Measurements from ENCODE around the gene SLC36A2.

Gene SLC36A2

DNA sequence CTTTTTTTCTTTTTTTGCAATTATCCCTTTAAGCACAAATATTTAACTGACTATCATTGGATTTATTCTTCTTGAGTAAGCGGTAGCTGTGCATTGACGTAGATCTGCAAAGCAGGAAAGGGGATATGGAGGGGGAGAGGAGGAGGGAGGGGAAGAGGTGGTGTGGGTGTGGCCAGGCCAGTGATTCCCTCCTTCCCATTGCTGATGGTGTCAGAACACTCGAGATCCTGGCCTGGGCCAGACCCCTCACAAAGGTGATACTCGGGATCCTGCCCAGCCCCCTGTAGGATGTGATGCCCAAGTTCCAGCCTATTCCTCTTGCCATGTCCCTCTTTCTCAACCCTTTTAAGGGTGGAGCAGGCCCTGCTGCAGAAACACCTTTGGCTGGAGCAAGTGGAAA, 53.7 kb downstream of the SLC36A2 start:
- TF ChIP-seq, protein P1, sequence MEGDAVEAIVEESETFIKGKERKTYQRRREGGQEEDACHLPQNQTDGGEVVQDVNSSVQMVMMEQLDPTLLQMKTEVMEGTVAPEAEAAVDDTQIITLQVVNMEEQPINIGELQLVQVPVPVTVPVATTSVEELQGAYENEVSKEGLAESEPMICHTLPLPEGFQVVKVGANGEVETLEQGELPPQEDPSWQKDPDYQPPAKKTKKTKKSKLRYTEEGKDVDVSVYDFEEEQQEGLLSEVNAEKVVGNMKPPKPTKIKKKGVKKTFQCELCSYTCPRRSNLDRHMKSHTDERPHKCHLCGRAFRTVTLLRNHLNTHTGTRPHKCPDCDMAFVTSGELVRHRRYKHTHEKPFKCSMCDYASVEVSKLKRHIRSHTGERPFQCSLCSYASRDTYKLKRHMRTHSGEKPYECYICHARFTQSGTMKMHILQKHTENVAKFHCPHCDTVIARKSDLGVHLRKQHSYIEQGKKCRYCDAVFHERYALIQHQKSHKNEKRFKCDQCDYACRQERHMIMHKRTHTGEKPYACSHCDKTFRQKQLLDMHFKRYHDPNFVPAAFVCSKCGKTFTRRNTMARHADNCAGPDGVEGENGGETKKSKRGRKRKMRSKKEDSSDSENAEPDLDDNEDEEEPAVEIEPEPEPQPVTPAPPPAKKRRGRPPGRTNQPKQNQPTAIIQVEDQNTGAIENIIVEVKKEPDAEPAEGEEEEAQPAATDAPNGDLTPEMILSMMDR (IDR thresholded peaks at IDR 0.05) = no peak
- H3K9me3 Mint-ChIP-seq = peaks cover 9% of the 10 kb centered on the region
- H3K27ac Mint-ChIP-seq = no peak overlapping the region
- H3K36me3 Mint-ChIP-seq (ENCODE audit: low read depth) = no peaks in the 10 kb centered on the region
- H3K4me1 Mint-ChIP-seq = peaks cover 20% of the 10 kb centered on the region
- peaks cover 5% of the 10 kb centered on the region for H3K27me3 Mint-ChIP-seq (ENCODE audit: low read depth, poor library complexity)
- H3K4me3 Mint-ChIP-seq = no peak overlapping the region
- DNase-seq = no peak

DNA sequence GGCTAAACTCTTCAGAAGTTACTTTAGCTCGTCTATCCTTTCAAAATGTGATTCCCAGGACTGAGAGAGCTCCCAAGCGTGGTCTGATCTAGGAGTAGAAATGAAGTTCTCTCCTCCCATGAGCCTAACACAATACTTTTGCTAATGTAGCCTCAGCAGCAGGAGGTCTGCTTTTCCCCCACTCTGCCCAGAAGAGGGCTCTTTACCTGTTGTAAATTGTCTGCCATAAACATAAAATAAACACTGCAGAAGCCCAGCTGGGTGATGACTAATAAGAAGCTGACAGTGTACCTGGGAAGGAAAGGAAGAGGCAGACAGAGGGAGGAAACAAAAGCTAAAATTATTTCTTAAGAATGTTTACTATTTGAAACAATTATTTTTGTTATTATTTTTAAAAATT, 59.2 kb downstream of the SLC36A2 start:
- Mint-ChIP-seq H3K27me3 (ENCODE audit: low read depth, poor library complexity) (peaks cover under 1% of the 10 kb centered on the region), H3K4me1 (no peaks in the 10 kb centered on the region), H3K36me3 (ENCODE audit: low read depth) (no peaks in the 10 kb centered on the region), H3K4me3 (no peak overlapping the region), H3K27ac (no peak overlapping the region), H3K9me3 (peaks cover 9% of the 10 kb centered on the region)
- TF ChIP-seq, protein P1 (IDR thresholded peaks at IDR 0.05) = no peak
- DNase-seq = no peak

DNA sequence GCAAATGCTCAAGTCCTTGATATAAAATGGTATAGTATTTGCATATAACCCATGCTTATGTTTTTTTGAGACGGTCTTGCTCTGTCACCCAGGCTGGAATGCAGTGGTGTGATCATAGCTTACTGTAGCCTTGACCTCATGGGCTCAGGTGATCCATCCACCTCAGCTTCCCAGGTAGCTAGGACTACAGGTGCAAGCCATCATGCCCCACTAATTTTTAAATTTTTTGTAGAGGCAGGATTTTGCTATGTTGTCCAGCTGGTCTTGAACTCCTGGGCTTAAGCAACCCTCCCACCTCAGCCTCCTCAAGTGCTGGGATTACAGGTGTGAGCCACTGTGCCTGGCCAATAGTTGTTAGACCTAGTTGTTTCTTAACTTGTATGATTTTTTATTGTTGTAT, 61.1 kb downstream of the SLC36A2 start:
- Mint-ChIP-seq H3K4me3 (no peak overlapping the region), H3K9me3 (peaks cover 5% of the 10 kb centered on the region), H3K27me3 (ENCODE audit: low read depth, poor library complexity) (peaks cover 10% of the 10 kb centered on the region), H3K27ac (no peak overlapping the region), H3K4me1 (no peaks in the 10 kb centered on the region), H3K36me3 (ENCODE audit: low read depth) (no peaks in the 10 kb centered on the region)
- no peak for DNase-seq
- TF ChIP-seq, protein P1 (IDR thresholded peaks at IDR 0.05) = no peak

DNA sequence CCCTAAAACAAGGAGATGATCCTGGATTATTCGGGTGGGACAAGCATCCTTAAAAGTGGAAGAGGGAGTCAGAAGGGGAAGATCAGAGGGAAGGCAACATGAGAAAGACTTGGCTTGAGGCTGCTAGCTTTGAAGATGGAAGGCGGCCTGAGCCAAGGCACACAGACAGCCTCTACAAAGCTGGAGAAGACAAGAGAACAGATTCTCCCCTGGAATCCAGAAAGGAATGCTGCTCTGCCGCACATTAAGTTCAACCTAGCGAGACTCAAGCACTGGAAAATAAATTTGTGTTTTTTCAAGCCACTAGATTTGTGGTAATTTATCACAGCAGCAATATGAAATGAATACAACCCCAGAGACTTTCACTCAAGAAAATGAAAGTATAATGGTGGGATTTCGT, 61.7 kb downstream of the SLC36A2 start:
- H3K27me3 Mint-ChIP-seq (ENCODE audit: low read depth, poor library complexity) = peaks cover 10% of the 10 kb centered on the region
- TF ChIP-seq, protein P1 (IDR thresholded peaks at IDR 0.05) = no peak
- H3K36me3 Mint-ChIP-seq (ENCODE audit: low read depth) = no peaks in the 10 kb centered on the region
- peaks cover 3% of the 10 kb centered on the region for H3K9me3 Mint-ChIP-seq
- H3K27ac Mint-ChIP-seq = no peak overlapping the region
- no peaks in the 10 kb centered on the region for H3K4me1 Mint-ChIP-seq
- H3K4me3 Mint-ChIP-seq = no peak overlapping the region
- DNase-seq = no peak

DNA sequence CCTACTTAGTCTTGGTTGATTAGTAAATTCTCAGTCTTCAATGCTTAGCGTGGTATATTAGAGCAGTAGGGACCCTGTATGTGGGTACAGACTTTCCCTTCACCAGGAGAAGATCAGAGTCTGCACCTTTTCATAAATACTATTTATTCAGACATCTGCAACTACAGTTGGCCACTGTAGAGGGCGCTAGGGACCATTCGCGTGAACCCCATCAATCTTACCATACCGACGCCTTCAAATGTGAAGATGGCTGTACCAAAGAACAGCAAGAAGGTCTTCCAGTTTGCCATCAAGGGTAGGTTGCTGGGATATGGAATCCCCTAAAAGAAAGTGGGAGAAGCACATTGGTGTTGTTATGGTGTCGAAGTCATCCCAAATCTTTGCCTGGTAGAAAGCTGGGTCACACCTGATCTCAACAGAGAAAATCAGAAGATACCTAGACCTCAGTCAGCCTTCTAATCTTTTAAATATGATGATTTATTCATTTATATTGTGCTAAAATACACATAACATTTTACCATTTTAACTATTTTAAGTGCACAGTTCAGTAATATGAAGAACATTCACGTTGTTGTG, 62.9 kb downstream of the SLC36A2 start:
- Mint-ChIP-seq H3K36me3 (ENCODE audit: low read depth) (no peaks in the 10 kb centered on the region), H3K4me3 (no peak overlapping the region), H3K9me3 (no peaks in the 10 kb centered on the region), H3K27ac (no peak overlapping the region), H3K27me3 (ENCODE audit: low read depth, poor library complexity) (peaks cover 16% of the 10 kb centered on the region), H3K4me1 (no peaks in the 10 kb centered on the region)
- DNase-seq = no peak
- TF ChIP-seq, protein P1 (IDR thresholded peaks at IDR 0.05) = no peak

DNA sequence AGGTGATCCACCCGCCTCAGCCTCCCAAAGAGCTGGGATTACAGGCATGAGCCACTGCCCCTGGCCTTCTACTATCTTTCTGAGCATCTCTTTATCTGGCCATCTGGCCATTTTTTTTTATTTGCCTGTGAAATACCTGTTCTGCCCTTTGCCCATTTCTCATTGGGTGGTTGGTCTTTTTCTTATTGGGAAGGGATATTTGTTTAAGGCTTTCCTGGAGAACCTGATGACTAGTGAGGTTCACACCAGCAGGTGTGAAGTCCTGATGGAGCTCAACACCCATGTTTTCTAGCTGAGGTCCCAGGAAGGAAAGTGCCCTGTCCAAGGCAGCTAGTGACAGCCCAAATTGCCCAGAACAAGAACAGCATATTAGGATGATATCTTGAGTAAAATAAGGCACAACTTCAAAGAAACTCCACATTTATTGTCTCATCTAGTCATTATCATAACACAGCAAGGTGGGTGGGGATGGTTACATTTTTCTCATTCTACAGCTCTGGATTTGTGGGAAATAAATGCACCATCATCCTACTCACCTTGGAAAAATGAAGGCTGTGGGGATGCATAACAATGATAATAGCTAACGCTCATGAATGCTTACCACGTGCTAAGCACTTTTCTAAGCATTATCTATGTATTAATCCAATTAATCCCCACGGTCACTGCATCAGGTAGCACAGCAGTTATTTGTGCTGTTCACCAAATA, 64.1 kb downstream of the SLC36A2 start:
- Mint-ChIP-seq H3K27ac (no peak overlapping the region), H3K9me3 (no peaks in the 10 kb centered on the region), H3K36me3 (ENCODE audit: low read depth) (no peaks in the 10 kb centered on the region), H3K4me1 (no peaks in the 10 kb centered on the region), H3K27me3 (ENCODE audit: low read depth, poor library complexity) (peaks cover 21% of the 10 kb centered on the region), H3K4me3 (no peak overlapping the region)
- TF ChIP-seq, protein P1 (IDR thresholded peaks at IDR 0.05) = no peak
- DNase-seq = no peak

All from nephron progenitor cell (in vitro differentiated cells).